ENCODE data around the gene EGFLAM. TPM values are rescaled to one million over a fixed set of nuclear protein-coding genes. Genes with fewer than 3 reads are reported as not detected.
A peak's percentile ranks its signal among the peaks of the same experiment; 100 is the strongest.

The EGFLAM gene
- total RNA-seq, 6 experiments from 2014 or later: 1.1 to 7.2 (median 6.0) TPM

GRCh38 chr5:38257308-38258041 lies 884 bp upstream of the EGFLAM start:
- Mint-ChIP-seq H3K36me3 (ENCODE audit: low read depth) (no peaks in the 10 kb centered on the region), H3K4me3 (no peak overlapping the region), H3K27ac (no peak overlapping the region), H3K9me3 (no peaks in the 10 kb centered on the region), H3K27me3 (ENCODE audit: insufficient read depth) (peaks cover 25% of the 10 kb centered on the region), H3K4me1 (ENCODE audit: low read depth) (0 out of 2 replicates have a peak, but pooled peaks cover 5% of the 10 kb centered on the region)
- TF ChIP-seq, protein P1, sequence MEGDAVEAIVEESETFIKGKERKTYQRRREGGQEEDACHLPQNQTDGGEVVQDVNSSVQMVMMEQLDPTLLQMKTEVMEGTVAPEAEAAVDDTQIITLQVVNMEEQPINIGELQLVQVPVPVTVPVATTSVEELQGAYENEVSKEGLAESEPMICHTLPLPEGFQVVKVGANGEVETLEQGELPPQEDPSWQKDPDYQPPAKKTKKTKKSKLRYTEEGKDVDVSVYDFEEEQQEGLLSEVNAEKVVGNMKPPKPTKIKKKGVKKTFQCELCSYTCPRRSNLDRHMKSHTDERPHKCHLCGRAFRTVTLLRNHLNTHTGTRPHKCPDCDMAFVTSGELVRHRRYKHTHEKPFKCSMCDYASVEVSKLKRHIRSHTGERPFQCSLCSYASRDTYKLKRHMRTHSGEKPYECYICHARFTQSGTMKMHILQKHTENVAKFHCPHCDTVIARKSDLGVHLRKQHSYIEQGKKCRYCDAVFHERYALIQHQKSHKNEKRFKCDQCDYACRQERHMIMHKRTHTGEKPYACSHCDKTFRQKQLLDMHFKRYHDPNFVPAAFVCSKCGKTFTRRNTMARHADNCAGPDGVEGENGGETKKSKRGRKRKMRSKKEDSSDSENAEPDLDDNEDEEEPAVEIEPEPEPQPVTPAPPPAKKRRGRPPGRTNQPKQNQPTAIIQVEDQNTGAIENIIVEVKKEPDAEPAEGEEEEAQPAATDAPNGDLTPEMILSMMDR (IDR thresholded peaks at IDR 0.05): no peak
- no peak for DNase-seq

- no peaks in the 10 kb centered on the region for H3K9me3 Mint-ChIP-seq
- 0 out of 2 replicates have a peak, but pooled peaks cover 5% of the 10 kb centered on the region for H3K4me1 Mint-ChIP-seq (ENCODE audit: low read depth)
- no peak for DNase-seq
- no peak overlapping the region for H3K4me3 Mint-ChIP-seq
- no peak overlapping the region for H3K27ac Mint-ChIP-seq
- no peaks in the 10 kb centered on the region for H3K36me3 Mint-ChIP-seq (ENCODE audit: low read depth)
- H3K27me3 Mint-ChIP-seq (ENCODE audit: insufficient read depth): peaks cover 25% of the 10 kb centered on the region
- TF ChIP-seq, protein P1 (IDR thresholded peaks at IDR 0.05): no peak
These were observed 379 bp upstream of the EGFLAM start for GRCh38 chr5:38258042-38258318.

DNA sequence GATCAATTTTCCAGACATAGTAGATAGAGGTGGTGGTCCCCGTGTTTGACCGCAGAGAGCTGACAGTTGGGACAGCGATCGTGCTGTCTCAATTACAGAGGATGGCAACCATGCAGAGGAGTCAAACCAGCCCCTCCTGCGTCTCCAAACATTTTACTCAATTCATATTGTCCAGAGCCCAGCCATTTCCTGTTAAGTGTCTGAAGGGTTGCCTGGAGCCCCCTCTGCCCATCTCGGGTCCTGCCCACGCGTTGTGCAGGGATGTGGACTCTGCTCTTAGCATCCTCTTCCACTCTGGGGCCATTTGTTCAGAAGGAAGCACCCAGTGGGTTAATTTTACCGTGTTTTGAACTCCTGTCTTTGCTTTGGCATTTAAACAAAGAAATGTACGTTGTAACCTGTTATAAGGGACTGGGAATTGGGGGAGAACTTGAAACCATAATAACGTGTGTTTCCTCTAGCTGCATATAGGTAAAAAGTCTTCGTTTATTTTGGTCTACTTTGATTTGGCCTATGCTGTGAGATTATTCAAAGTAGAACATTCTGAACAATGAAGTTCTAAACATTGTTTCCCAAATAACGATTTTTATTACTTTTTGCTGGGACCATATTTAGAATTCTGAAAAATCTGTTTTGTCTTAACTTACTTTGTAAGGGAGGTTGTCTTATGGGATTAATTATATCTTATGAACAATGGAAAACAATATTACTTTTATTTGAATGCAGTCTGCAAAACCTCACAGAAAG lies 876 bp downstream of the EGFLAM start:
- no peak overlapping the region for H3K27ac Mint-ChIP-seq
- TF ChIP-seq, protein P1 (IDR thresholded peaks at IDR 0.05): no peak
- H3K9me3 Mint-ChIP-seq: no peaks in the 10 kb centered on the region
- H3K27me3 Mint-ChIP-seq (ENCODE audit: insufficient read depth): peaks cover 30% of the 10 kb centered on the region
- 0 out of 2 replicates have a peak, but pooled peaks cover 5% of the 10 kb centered on the region for H3K4me1 Mint-ChIP-seq (ENCODE audit: low read depth)
- H3K36me3 Mint-ChIP-seq (ENCODE audit: low read depth): no peaks in the 10 kb centered on the region
- DNase-seq: no peak
- H3K4me3 Mint-ChIP-seq: peak overlapping the region; percentile 56

DNA sequence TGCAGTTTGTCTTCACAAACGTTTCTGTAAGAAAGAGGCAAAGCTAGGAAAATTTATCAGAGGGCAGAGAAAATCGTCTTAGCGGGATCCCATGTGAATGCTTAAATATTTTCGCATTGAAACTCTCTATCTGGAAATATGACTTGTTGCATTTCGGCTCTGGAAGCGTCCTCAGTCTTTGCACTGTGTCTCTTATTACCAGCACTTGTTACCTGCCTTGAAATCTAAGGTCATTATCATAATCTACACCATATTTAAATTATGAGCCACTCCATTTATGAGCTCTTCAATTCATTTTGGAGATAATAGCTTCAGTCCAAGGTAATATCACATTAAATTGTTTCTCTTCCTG lies 1.4 kb downstream of the EGFLAM start:
- H3K4me3 Mint-ChIP-seq: no peak overlapping the region
- no peak for DNase-seq
- 0 out of 2 replicates have a peak, but pooled peaks cover 5% of the 10 kb centered on the region for H3K4me1 Mint-ChIP-seq (ENCODE audit: low read depth)
- H3K9me3 Mint-ChIP-seq: no peaks in the 10 kb centered on the region
- TF ChIP-seq, protein P1 (IDR thresholded peaks at IDR 0.05): no peak
- peaks cover 32% of the 10 kb centered on the region for H3K27me3 Mint-ChIP-seq (ENCODE audit: insufficient read depth)
- no peaks in the 10 kb centered on the region for H3K36me3 Mint-ChIP-seq (ENCODE audit: low read depth)
- H3K27ac Mint-ChIP-seq: no peak overlapping the region

DNA sequence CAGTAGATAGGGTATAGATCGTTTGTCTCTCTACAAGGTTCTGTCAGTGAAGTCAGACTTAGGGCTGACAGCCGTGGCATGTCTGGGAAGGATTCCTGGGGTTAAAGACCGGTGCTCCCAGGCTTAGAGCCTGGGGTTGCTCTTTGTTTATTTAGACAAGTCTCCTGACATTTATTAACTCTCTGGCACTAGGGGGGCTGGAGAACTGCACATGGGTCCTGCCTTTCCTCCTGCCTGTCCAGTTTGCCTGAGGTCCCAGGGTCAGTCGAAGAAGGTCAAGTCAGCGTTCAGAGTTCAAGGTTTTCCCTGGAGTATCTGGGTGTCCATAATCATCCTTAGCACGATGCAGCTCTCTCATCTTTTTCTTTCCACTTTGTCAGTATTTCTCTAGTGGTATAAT lies 5.6 kb downstream of the EGFLAM start:
- H3K27me3 Mint-ChIP-seq (ENCODE audit: insufficient read depth): peaks cover 20% of the 10 kb centered on the region
- no peaks in the 10 kb centered on the region for H3K9me3 Mint-ChIP-seq
- no peak for DNase-seq
- no peak overlapping the region for H3K27ac Mint-ChIP-seq
- 0 out of 2 replicates have a peak, but pooled peaks cover 2% of the 10 kb centered on the region for H3K4me1 Mint-ChIP-seq (ENCODE audit: low read depth)
- no peaks in the 10 kb centered on the region for H3K36me3 Mint-ChIP-seq (ENCODE audit: low read depth)
- TF ChIP-seq, protein P1 (IDR thresholded peaks at IDR 0.05): no peak
- H3K4me3 Mint-ChIP-seq: no peak overlapping the region
